ENCODE results near the gene MLIP. TPM values are rescaled to one million over a fixed set of nuclear protein-coding genes. Genes with fewer than 3 reads are reported as not detected.

The MLIP gene
- total and polyA plus RNA-seq, 2 donors: 0.98 to 4.4 TPM

DNA sequence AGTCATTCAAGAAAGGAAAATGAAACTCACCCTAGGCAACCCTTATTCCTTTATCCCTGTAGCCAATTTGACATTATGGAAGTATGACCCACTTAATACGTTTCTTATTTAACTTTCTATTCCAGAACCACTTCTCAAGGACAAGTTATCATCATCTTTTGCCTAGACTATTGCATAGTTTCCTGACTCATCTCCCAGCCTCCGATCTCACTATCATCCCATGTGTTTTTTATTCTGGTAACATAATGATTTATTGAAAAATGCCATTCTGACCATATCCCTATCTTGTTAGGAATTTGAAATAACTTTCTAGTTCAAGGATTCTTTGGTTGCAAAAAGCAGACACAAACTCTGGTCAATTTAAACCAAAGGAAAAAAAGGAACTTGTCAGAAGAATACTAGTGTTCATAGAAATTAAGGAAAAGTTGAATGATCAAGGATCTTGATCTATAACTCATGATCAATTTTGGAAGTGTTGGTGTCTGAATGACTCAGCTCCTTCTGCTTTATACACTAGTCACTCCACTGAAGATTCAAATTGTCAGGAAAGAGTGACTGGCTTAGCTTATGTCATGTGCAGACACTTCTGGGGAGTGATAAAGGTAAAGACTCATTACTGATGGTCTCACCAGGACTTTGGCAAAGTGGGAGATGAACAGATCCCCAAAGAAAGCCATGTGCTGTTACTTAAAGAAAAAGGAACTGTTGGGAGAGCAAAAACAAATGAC, 188.5 kb downstream of the MLIP start:
- Histone ChIP-seq H3K4me1 (ENCODE audit: insufficient read depth) (no peaks in the 10 kb centered on the region), H3K36me3 (ENCODE audit: insufficient read depth) (no peaks in the 10 kb centered on the region), H3K4me3 (ENCODE audit: low read depth, low read length) (no peak overlapping the region), H3K27ac (ENCODE audit: low read depth) (no peak overlapping the region)
- 86% methylated on average over 2 of the region's 2 CpGs for WGBS
- DNase-seq (ENCODE audit: extremely low spot score): no peak

- Histone ChIP-seq H3K4me3 (ENCODE audit: low read depth, low read length) (no peak overlapping the region), H3K27ac (ENCODE audit: low read depth) (no peak overlapping the region), H3K36me3 (ENCODE audit: insufficient read depth) (no peaks in the 10 kb centered on the region), H3K4me1 (ENCODE audit: insufficient read depth) (no peaks in the 10 kb centered on the region)
- no peak for DNase-seq (ENCODE audit: extremely low spot score)
Observed at GRCh38 chr6:54301770-54302169, 190.5 kb downstream of the MLIP start.

DNA sequence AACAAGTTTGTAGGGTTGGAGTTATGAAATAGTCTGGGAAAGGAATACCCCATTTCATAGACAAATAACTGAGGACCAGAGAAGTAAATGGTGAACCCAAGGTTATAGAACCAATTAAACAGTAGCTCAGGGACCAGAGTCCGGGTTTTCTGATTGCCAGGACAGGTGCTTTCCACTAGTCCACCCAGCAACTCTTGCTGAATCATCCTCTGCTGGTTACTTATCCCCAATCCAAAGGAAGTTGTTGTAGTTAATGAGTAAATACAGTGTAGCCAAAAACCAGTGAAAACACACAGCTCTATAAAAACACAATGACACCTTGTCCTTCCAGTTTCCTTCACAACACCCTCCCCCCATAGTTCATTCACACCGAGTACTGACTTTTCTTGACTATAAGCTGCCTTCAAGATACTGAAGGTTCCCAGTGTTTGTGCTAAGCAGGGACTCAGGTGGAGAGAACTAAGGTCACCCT, 196.2 kb downstream of the MLIP start:
- WGBS: 81% methylated on average over 2 of the region's 2 CpGs
- Histone ChIP-seq H3K4me3 (ENCODE audit: low read depth, low read length) (no peak overlapping the region), H3K27ac (ENCODE audit: low read depth) (no peak overlapping the region), H3K36me3 (ENCODE audit: insufficient read depth) (no peaks in the 10 kb centered on the region), H3K4me1 (ENCODE audit: insufficient read depth) (no peaks in the 10 kb centered on the region)
- no peak for DNase-seq (ENCODE audit: extremely low spot score)

- WGBS: 87% methylated on average over 10 of the region's 10 CpGs
- no peaks in the 10 kb centered on the region for H3K4me1 ChIP-seq (ENCODE audit: insufficient read depth)
- DNase-seq (ENCODE audit: extremely low spot score): no peak
- no peak within 1 kb of the TSS for H3K27ac ChIP-seq (ENCODE audit: low read depth)
- H3K4me3 ChIP-seq (ENCODE audit: low read depth, low read length): no peak within 1 kb of the TSS
- H3K36me3 ChIP-seq (ENCODE audit: insufficient read depth): no peaks in the 10 kb centered on the region
Observed at GRCh38 chr6:54308289-54308985, 197.2 kb downstream of the MLIP start, which contains the start of gene TINAG. Gene TINAG (plus strand): TSS chr6:54308441. CDS start chr6:54308551, 110 bp downstream.

GRCh38 chr6:54308986-54309315, 197.7 kb downstream of the MLIP start:
- no peak for DNase-seq (ENCODE audit: extremely low spot score)
- no peaks in the 10 kb centered on the region for H3K36me3 ChIP-seq (ENCODE audit: insufficient read depth)
- no peak overlapping the region for H3K4me3 ChIP-seq (ENCODE audit: low read depth, low read length)
- H3K4me1 ChIP-seq (ENCODE audit: insufficient read depth): no peaks in the 10 kb centered on the region
- WGBS: 83% methylated on average over 4 of the region's 4 CpGs
- H3K27ac ChIP-seq (ENCODE audit: low read depth): no peak overlapping the region

DNA sequence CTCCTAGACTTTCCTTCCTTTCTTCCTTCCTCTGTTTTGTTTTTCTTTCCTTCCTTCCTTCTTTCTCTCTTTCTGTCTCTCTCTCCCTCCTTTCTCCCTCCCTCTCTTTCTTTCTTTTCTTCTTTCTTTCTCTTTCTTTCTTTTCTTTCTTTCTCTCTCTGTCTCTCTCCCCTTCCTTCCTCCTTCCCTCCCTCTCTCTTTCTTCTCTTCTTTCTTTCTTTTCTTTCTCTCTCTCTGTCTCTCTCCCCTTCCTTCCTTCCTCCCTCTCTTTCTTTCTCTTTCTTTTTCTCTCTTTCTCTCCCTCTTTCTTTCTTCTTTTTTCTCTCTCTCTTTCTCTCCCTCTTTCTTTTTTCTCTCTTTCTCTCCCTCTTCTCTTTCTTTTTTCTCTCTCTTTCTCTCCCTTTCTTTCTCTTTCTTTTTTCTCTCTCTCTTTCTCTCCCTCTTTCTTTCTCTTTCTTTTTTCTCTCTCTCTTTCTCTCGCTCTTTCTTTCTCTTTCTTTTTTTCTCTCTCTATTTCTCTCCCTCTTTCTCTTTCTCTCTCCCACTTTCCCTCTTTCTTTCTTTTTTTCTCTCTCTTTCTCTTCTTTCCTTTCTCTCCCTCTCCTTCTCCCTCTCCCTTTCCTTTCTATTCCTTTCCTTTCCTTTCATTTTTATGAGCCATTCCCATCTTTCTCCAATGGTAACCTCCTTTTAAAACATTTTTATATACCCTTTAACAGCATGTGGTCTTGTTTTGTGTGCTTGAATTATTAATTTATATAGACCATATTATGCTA, 199.3 kb downstream of the MLIP start:
- no peaks in the 10 kb centered on the region for H3K36me3 ChIP-seq (ENCODE audit: insufficient read depth)
- no peak overlapping the region for H3K27ac ChIP-seq (ENCODE audit: low read depth)
- no peak overlapping the region for H3K4me3 ChIP-seq (ENCODE audit: low read depth, low read length)
- WGBS: 90% methylated on average over 1 of the region's 1 CpG
- no peak for DNase-seq (ENCODE audit: extremely low spot score)
- no peaks in the 10 kb centered on the region for H3K4me1 ChIP-seq (ENCODE audit: insufficient read depth)

- Histone ChIP-seq H3K36me3 (ENCODE audit: insufficient read depth) (no peaks in the 10 kb centered on the region), H3K4me1 (ENCODE audit: insufficient read depth) (no peaks in the 10 kb centered on the region), H3K4me3 (ENCODE audit: low read depth, low read length) (no peak overlapping the region), H3K27ac (ENCODE audit: low read depth) (no peak overlapping the region)
- 86% methylated on average over 4 of the region's 4 CpGs for WGBS
- no peak for DNase-seq (ENCODE audit: extremely low spot score)
Observed at GRCh38 chr6:54315656-54316055, 204.4 kb downstream of the MLIP start.

Other genes with a start within 250 kb of the MLIP start
- gene TINAG, start 197.0 kb downstream of the MLIP start, total RNA-seq: 0.16 TPM
- gene TINAG, start 197.0 kb downstream of the MLIP start, polyA plus RNA-seq: not detected